D721Med (cell line): ENCODE data around the gene OXGR1.

Experiments used
- DNase-seq: peaks from one replicate; pipeline ENCODE4 v3.0.0; 2011; ENCODE audit warnings: low spot score; ENCODE audit not compliant: insufficient read length
- FAIRE-seq: peaks from 2 replicates; lab custom pipeline; 2011; peaks lifted over from hg19 to GRCh38; lab: Jason Lieb, UNC
- TF ChIP-seq, protein P1 (sequence below): IDR thresholded peaks from 2 replicates; pipeline ENCODE4 v1.5.1; 2012; ENCODE audit warnings: mild to moderate bottlenecking, control low read depth; ENCODE audit not compliant: insufficient read depth; ENCODE audit errors: missing control alignments

OXGR1 gene

DNA sequence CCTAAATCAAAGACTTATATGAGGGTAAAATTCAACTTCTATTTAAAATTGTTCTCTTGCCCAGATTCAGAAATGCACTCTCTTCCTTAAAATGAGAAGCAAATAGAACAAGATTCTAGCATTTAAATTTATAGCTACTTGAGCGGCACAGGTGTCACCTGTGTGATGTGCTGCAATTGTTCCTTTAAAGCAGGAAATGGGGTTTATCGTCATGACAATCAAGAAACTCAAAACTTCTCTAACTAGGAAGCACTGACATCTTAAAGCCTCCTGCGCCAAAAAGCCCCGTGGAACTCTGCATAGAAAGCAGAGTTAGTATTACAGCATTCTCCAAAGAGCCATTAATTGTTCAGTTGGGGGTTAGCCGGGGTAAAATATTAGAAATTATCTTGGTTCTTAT is 2.6 kb upstream of the OXGR1 start:
- TF ChIP-seq, protein P1, sequence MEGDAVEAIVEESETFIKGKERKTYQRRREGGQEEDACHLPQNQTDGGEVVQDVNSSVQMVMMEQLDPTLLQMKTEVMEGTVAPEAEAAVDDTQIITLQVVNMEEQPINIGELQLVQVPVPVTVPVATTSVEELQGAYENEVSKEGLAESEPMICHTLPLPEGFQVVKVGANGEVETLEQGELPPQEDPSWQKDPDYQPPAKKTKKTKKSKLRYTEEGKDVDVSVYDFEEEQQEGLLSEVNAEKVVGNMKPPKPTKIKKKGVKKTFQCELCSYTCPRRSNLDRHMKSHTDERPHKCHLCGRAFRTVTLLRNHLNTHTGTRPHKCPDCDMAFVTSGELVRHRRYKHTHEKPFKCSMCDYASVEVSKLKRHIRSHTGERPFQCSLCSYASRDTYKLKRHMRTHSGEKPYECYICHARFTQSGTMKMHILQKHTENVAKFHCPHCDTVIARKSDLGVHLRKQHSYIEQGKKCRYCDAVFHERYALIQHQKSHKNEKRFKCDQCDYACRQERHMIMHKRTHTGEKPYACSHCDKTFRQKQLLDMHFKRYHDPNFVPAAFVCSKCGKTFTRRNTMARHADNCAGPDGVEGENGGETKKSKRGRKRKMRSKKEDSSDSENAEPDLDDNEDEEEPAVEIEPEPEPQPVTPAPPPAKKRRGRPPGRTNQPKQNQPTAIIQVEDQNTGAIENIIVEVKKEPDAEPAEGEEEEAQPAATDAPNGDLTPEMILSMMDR: no peak
- no peak for FAIRE-seq
- DNase-seq: no peak

DNA sequence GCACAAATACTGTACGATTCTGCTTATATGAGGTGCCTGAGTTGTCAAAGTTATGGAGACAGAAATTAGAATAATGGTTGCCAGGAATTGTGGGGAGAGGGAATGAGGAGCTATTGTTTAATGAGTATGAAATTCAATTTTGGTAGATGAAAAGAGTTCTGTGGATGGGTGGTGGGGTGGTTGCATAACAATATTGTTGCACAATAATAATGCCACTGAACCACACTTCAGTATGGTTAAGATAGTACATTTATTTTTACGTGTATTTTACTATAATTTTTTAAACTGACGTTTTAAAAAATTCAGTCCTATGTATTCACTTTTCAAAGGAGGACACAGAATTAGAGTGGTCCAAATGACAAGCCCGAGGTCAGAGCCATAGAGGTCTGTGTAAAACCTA is 1.8 kb upstream of the OXGR1 start:
- FAIRE-seq (no peak), DNase-seq (no peak)
- TF ChIP-seq, protein P1: no peak

DNA sequence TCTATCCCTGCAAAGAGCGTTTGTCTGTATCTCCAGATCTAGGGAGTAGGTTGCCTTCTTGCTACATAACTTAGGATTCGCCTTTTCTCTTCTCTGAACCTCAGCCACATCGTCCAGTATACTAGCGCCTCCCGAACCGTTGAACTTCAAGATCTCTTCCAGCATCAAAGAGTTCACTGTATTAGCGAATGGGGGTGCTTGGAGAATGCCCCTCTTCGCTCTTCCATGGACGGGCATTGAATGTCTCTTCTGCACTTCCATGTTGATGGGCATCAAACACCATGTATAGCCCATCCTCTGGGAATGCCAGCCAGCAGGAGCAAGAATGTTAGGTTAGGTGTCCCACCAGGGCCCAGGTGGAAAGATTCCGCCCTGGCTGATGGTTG is 575 bp upstream of the OXGR1 start:
- DNase-seq (no peak), FAIRE-seq (no peak)
- TF ChIP-seq, protein P1: no peak

DNA sequence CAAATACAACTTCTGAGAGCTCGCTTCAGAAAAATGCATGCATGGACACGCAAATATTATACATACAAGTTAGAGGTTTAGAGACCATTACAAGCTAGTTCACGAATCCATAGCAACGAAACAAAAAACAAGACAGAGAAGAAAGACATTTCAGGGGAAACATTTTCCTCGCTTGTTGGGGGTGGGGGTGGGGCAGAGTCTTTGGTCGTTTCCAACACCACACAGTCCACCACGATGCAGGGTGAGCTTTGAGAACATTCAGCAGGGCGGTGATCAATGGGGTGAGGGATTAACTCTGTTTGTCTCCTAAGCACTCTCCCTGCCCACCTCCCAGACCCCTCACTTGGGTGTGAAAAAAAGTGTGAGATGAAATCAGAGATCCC is 651 bp downstream of the OXGR1 start:
- DNase-seq (no peak), FAIRE-seq (no peak)

DNA sequence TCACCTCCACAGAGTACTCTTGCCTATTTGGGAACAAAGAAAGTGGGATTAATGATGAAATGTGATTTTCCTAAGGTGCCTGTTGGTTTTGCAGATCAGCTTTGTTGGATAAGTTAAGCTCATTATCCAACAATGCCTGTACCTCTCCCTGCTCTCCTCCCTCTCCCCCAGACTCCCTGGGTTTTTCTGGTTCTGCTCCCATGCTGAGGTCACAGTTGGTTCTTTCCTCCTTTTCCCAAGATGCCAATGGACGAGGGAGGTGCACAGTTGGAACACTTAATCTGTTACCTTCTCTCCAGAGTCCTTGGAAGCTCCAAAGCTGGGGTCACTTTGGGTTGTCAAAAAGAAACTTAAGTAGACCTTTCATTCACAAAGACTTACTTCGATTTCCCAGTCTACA is 1.6 kb downstream of the OXGR1 start:
- DNase-seq (no peak), FAIRE-seq (no peak)
- TF ChIP-seq, protein P1: no peak

More for the DNA sequence above, 651 bp downstream of the OXGR1 start:
- TF ChIP-seq, protein P1: no peak

DNA sequence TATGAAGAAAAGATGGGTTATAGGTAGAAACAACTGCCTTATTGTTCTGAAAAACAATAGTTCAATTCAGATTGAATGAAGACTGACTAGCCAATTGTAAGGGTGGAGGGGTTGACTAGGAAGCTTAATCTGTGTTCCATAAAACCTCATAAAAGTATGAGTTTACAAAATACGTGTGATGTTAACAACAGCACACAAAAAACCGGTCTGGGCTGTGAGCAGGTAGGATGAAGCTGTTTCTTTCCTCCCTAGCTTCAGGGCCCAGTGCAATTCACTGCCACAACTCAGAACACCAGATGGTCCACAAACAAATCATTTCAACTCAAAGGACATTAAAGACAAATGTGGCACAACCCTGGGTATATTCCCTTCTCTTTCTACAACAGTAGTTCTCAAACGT is 3.2 kb downstream of the OXGR1 start:
- FAIRE-seq (no peak), DNase-seq (no peak)
- TF ChIP-seq, protein P1: no peak

DNA sequence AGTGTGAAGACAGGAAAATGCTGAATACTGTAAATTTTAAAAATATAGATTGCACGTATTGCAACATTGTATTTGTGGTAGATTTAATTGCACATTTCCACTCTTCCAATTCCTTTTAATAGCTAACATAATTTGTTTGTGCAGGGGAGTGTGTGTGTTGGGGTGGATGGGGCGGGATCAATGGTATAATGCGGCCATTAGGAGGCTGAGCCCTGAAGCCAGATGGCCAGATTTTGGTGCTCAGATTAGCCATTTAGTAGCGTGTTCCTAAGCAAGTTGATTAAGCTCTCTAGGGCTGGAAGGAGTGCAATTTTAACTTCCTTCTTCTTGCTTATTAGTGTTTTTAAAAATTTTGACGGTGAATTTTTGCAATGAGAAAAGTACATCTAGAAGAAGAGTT is 5.8 kb downstream of the OXGR1 start:
- FAIRE-seq (peak; percentile 41), DNase-seq (no peak)

More for the DNA sequence above, 5.8 kb downstream of the OXGR1 start:
- TF ChIP-seq, protein P1: no peak
